H1 (cell line): ENCODE measurements around the gene TRPV2. TPM values are rescaled to one million over a fixed set of nuclear protein-coding genes. Genes with fewer than 3 reads are reported as not detected.

Source experiments
- CBX5 ChIP-seq: fragments of 300-800, 300-1000 bp; sonication (generic); IDR thresholded peaks from 2 replicates; pipeline ENCODE4 v1.7.1; 2016; ENCODE audit warnings: antibody characterized with exemption, low read length, low read depth
- CEBPB ChIP-seq: IDR thresholded peaks from 2 replicates; pipeline ENCODE4 v1.6.1; 2012; ENCODE audit warnings: low read depth, low read length
- CHD2 ChIP-seq: IDR thresholded peaks from 2 replicates; pipeline ENCODE4 v1.6.1; 2012; ENCODE audit warnings: low read length, improper control_type of control experiment
- PHF8 ChIP-seq: fragments of 200-600 bp; sonication (generic); conservative IDR thresholded peaks from 2 replicates; pipeline ENCODE4 v1.7.1; 2012; ENCODE audit warnings: low read depth, mild to moderate bottlenecking, inconsistent platforms, low read length, moderate library complexity
- RFX5 ChIP-seq: IDR thresholded peaks from 2 replicates; pipeline ENCODE4 v1.6.1; 2011; ENCODE audit warnings: low read depth, low read length, improper control_type of control experiment, borderline replicate concordance
- SIX5 ChIP-seq: IDR thresholded peaks from 2 replicates; pipeline ENCODE4 v1.6.1; 2011; ENCODE audit warnings: mild to moderate bottlenecking, low read depth, low read length
- polyA plus RNA-seq, 7 experiments: library from polyadenylated mRNA; depleted of rRNA in 3 of 7; stranded (reverse) in 5 of 7; unstranded in 2 of 7; fragments of >200 nt in 5 of 7; fragments of 200-250 nt in 2 of 7; gene quantifications; 1 replicate in 5 of 7; 2 replicates in 1 of 7; 4 replicates in 1 of 7; pipeline versions ENCODE4 v1.2.1 to v1.2.3, GENCODE V29; 2011 to 2013; ENCODE audit warnings: missing spikeins in 2 of 7, mixed read lengths in 2 of 7
- total RNA-seq: library from RNA; stranded (reverse); fragmentation: NEBNext Ultra II Directional; extraction: Animal tissue kit (Norgen Biotek cat#: 25700); gene quantifications from 2 replicates; pipeline ENCODE4 v1.2.1, GENCODE V29; 2021
- TF ChIP-seq, protein P1 (sequence below): IDR thresholded peaks from 2 replicates; pipeline ENCODE4 v1.6.1; 2012; ENCODE audit warnings: inconsistent platforms
- TF ChIP-seq, protein P2 (sequence below), 3 experiments: IDR thresholded peaks; 1 replicate in 2 of 3; 2 replicates in 1 of 3; pipeline versions ENCODE4 v1.5.1 to v1.6.1; 2011; ENCODE audit warnings: low read length in 3 of 3, mild to moderate bottlenecking in 3 of 3, inconsistent platforms in 2 of 3, low read depth in 1 of 3, moderate library complexity in 1 of 3; ENCODE audit not compliant: insufficient read depth in 1 of 3; ENCODE audit errors: control extremely low read depth in 1 of 3
- TF ChIP-seq, protein P3 (sequence below): IDR thresholded peaks from 2 replicates; pipeline ENCODE4 v1.6.1; 2011; ENCODE audit warnings: low read depth, mild to moderate bottlenecking, low read length; ENCODE audit not compliant: insufficient read depth

The TRPV2 gene
- total and polyA plus RNA-seq, 2 of the 8 experiments (the other 6 are each of a cell fraction or from before 2014, with no cell fraction given): 1.7 to 2.1 TPM

DNA sequence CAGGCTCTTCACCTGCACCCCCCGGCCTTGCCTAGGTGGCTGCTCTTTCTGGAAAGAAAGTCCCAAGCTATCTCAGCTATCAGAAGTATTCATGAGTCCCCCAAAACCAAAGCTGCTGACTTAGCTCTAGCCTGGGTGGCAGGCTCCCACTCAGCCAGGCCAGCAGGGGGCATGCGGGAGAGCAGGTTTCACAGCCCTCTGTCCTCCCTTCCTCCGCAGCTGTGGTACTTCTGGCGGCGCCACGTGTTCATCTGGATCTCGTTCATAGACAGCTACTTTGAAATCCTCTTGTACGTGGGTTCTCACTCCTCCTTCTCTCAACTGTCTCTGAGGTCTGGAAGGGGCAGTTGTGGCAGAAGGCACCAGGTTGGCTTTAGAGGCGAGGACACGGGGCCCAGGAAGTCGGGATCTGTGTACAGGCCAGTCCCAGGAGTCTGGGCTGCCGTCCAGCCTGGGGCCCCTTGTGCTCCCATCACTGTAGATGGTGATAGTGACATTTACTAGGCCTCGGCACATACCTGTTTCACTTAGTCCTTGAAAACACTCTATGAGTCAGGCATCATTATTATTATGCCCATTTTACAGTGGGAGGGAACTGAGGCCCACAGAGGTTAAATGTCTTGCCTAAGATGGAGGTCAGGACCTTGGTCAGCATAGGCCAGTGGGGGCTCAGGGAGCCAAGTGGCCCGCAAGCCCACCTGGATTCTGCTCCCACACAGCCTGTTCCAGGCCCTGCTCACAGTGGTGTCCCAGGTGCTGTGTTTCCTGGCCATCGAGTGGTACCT is 12.9 kb downstream of the TRPV2 start (continued):
- TF ChIP-seq, protein P1, sequence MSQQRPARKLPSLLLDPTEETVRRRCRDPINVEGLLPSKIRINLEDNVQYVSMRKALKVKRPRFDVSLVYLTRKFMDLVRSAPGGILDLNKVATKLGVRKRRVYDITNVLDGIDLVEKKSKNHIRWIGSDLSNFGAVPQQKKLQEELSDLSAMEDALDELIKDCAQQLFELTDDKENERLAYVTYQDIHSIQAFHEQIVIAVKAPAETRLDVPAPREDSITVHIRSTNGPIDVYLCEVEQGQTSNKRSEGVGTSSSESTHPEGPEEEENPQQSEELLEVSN: peak; percentile 64; the same call in 1 of the 2 replicates
- TF ChIP-seq CEBPB (no peak), CBX5 (no peak), CHD2 (no peak; the same call in 1 of the 2 replicates), SIX5 (no peak), PHF8 (no peak), RFX5 (no peak)
- TF ChIP-seq, protein P2, sequence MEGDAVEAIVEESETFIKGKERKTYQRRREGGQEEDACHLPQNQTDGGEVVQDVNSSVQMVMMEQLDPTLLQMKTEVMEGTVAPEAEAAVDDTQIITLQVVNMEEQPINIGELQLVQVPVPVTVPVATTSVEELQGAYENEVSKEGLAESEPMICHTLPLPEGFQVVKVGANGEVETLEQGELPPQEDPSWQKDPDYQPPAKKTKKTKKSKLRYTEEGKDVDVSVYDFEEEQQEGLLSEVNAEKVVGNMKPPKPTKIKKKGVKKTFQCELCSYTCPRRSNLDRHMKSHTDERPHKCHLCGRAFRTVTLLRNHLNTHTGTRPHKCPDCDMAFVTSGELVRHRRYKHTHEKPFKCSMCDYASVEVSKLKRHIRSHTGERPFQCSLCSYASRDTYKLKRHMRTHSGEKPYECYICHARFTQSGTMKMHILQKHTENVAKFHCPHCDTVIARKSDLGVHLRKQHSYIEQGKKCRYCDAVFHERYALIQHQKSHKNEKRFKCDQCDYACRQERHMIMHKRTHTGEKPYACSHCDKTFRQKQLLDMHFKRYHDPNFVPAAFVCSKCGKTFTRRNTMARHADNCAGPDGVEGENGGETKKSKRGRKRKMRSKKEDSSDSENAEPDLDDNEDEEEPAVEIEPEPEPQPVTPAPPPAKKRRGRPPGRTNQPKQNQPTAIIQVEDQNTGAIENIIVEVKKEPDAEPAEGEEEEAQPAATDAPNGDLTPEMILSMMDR (IDR thresholded peaks at IDR 0.05; ENCODE audit: control extremely low read depth in 1 of 3, insufficient read depth in 1 of 3, low read depth in 1 of 3, low read length in 3 of 3): peak; percentile 62 to 82 (median 81)
- TF ChIP-seq, protein P3, sequence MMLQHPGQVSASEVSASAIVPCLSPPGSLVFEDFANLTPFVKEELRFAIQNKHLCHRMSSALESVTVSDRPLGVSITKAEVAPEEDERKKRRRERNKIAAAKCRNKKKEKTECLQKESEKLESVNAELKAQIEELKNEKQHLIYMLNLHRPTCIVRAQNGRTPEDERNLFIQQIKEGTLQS: 0 out of 2 replicates have a peak, but pooled peaks have one; percentile 8
